Inflammatory macrophage (primary cell): ENCODE results near the gene SPTBN1.
A peak's percentile ranks its signal among the peaks of the same experiment; 100 is the strongest.

Source experiments
- DNase-seq, 2 donors: peaks; one replicate each; pipeline ENCODE4 v3.0.0-alpha.2; 2020 to 2022

The SPTBN1 gene

GRCh38 chr2:54660752-54661151 is 204.6 kb downstream of the SPTBN1 start:
- DNase-seq, result no peak

- no peak for DNase-seq
These were observed 207.4 kb downstream of the SPTBN1 start for GRCh38 chr2:54663424-54664030.

- no peak for DNase-seq
These were observed 208.2 kb downstream of the SPTBN1 start for GRCh38 chr2:54664238-54664786.

- peak; percentile 59 to 72 for DNase-seq
These were observed 209.3 kb downstream of the SPTBN1 start for GRCh38 chr2:54665436-54665856.

- no peak for DNase-seq
These were observed 210.1 kb downstream of the SPTBN1 start for GRCh38 chr2:54666131-54666633.

- DNase-seq, result no peak
These were observed 210.6 kb downstream of the SPTBN1 start for GRCh38 chr2:54666634-54667265.

- DNase-seq, result no peak
These were observed 211.1 kb downstream of the SPTBN1 start for GRCh38 chr2:54667266-54667639.

- no peak for DNase-seq
These were observed 211.9 kb downstream of the SPTBN1 start for GRCh38 chr2:54667726-54668650.

- no peak for DNase-seq
These were observed 212.6 kb downstream of the SPTBN1 start for GRCh38 chr2:54668711-54669110.

- peak; percentile 78 for DNase-seq
These were observed 213.8 kb downstream of the SPTBN1 start for GRCh38 chr2:54669677-54670484.

GRCh38 chr2:54670485-54671009 is 214.4 kb downstream of the SPTBN1 start:
- no peak for DNase-seq

GRCh38 chr2:54671010-54671409 is 214.9 kb downstream of the SPTBN1 start:
- no peak for DNase-seq

- DNase-seq, result no peak
These were observed 215.9 kb downstream of the SPTBN1 start for GRCh38 chr2:54671875-54672589.

- peak; percentile 80 to 87 for DNase-seq
These were observed 216.7 kb downstream of the SPTBN1 start for GRCh38 chr2:54672590-54673456.

GRCh38 chr2:54673501-54673998 is 217.4 kb downstream of the SPTBN1 start:
- peak; percentile 48 to 59 for DNase-seq

GRCh38 chr2:54675281-54675680 is 219.2 kb downstream of the SPTBN1 start:
- no peak for DNase-seq

- DNase-seq, result no peak
These were observed 219.6 kb downstream of the SPTBN1 start for GRCh38 chr2:54675738-54676137.

- no peak for DNase-seq
These were observed 220.5 kb downstream of the SPTBN1 start for GRCh38 chr2:54676656-54677055.

GRCh38 chr2:54677476-54678265 is 221.5 kb downstream of the SPTBN1 start:
- DNase-seq, result no peak
